CD4-positive, alpha-beta T cell treated with Interleukin-4 for 4 hours (primary cell): ENCODE data around the gene KLHL29.

Experiments used
- DNase-seq: peaks from one replicate; pipeline ENCODE4 v3.0.0-alpha.2; 2020

The KLHL29 gene

GRCh38 chr2:23423062-23423872 is 38.3 kb downstream of the KLHL29 start:
- DNase-seq, result no peak

- DNase-seq, result no peak
These were observed 39.1 kb downstream of the KLHL29 start for GRCh38 chr2:23423873-23424680.

GRCh38 chr2:23425338-23425871 is 40.4 kb downstream of the KLHL29 start:
- DNase-seq, result no peak

- DNase-seq, result no peak
These were observed 40.9 kb downstream of the KLHL29 start for GRCh38 chr2:23425885-23426262.

- DNase-seq, result no peak
These were observed 41.4 kb downstream of the KLHL29 start for GRCh38 chr2:23426263-23426905.

- DNase-seq, result no peak
These were observed 42.4 kb downstream of the KLHL29 start for GRCh38 chr2:23427350-23427749.

- no peak for DNase-seq
These were observed 43.0 kb downstream of the KLHL29 start for GRCh38 chr2:23427976-23428375.

GRCh38 chr2:23429036-23429435 is 44.1 kb downstream of the KLHL29 start:
- no peak for DNase-seq

GRCh38 chr2:23430263-23430662 is 45.3 kb downstream of the KLHL29 start:
- DNase-seq, result no peak

- DNase-seq, result no peak
These were observed 47.6 kb downstream of the KLHL29 start for GRCh38 chr2:23432531-23432930.

GRCh38 chr2:23433282-23433681 is 48.3 kb downstream of the KLHL29 start:
- DNase-seq, result no peak

GRCh38 chr2:23434721-23435121 is 49.7 kb downstream of the KLHL29 start:
- no peak for DNase-seq

- no peak for DNase-seq
These were observed 50.5 kb downstream of the KLHL29 start for GRCh38 chr2:23435250-23436035.

- DNase-seq, result no peak
These were observed 51.5 kb downstream of the KLHL29 start for GRCh38 chr2:23436346-23437098.

- no peak for DNase-seq
These were observed 56.4 kb downstream of the KLHL29 start for GRCh38 chr2:23441414-23441813.

GRCh38 chr2:23445450-23445868 is 60.5 kb downstream of the KLHL29 start:
- DNase-seq, result no peak

- no peak for DNase-seq
These were observed 61.9 kb downstream of the KLHL29 start for GRCh38 chr2:23446916-23447315.

- DNase-seq, result no peak
These were observed 62.4 kb downstream of the KLHL29 start for GRCh38 chr2:23447405-23447804.

- DNase-seq, result no peak
These were observed 63.9 kb downstream of the KLHL29 start for GRCh38 chr2:23448906-23449305.

- no peak for DNase-seq
These were observed 64.4 kb downstream of the KLHL29 start for GRCh38 chr2:23449413-23449812.

- DNase-seq, result no peak
These were observed 64.9 kb downstream of the KLHL29 start for GRCh38 chr2:23449831-23450331.

- no peak for DNase-seq
These were observed 67.4 kb downstream of the KLHL29 start for GRCh38 chr2:23452372-23452771.
